NCI-H345 (cell line): Measurements from ENCODE around the gene IFT43.

Experiments used
- DNase-seq: peaks from one replicate; lab custom pipeline; 2025; lab: John Stamatoyannopoulos, UW

IFT43 gene

DNA sequence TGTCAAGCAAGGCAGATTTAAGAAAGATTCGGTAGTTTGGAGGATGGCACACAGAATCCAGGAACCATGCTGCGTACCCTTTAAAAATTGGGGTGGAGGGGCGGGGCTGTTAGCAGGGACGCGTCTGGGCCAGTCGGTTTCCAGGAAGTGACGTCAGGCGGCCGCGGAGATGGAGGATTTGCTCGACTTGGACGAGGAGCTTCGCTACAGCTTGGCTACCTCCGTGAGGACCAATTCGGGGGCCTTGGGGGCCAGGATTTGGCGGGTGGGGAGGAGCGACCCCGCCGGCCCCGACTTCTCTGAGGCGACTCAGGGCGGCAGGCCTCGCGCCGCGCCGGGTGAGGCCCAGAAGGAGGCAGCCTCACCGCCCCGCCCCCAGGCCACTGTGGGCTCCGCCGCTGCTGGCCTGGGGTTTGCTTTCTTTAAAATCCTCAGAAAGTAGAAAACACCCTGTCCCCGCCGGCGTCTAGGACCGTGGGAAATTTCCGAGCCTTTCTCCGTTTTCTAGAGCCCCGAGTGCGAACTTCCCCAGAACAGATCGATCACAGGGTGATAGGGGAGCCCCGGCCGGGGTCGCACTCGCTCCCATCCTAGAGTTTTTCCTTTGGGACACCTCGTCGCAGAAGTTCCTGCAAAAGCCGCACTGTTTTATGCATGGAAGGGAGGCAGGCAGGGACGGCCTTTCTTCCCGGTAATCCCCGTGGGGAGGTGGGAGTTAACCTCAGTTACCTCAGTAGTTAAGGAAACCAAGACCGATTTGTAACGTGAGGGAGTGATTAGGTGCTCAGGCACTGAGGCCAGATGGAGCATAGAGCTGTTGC lies at the start of gene IFT43:
Gene IFT43 (plus strand): TSS at position 146 of the 821 bp plus-strand sequence. CDS start 24 bp downstream, at position 170.
- peak; percentile 83 for DNase-seq

DNA sequence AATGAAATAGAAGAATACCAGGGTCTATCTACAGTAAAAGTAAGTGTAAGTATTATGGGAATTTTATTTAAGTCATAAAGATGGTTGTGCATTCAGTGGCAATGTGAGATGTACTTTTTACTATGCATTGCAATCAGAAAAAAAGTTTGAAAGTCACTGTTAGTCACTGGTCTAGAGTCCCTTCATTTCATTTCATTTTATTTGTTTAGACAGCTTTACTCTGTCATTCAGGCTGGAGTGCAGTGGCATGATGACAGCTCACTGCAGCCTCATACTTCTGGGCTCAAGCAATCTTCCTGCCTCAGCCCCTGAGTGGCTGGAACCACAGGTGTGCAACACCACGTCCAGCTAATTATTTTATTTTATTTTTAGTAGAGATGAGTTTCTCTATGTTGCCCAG lies 46.4 kb upstream of the IFT43 start:
- no peak for DNase-seq

GRCh38 chr14:75941030-75941429 lies 44.5 kb upstream of the IFT43 start:
- no peak for DNase-seq

DNA sequence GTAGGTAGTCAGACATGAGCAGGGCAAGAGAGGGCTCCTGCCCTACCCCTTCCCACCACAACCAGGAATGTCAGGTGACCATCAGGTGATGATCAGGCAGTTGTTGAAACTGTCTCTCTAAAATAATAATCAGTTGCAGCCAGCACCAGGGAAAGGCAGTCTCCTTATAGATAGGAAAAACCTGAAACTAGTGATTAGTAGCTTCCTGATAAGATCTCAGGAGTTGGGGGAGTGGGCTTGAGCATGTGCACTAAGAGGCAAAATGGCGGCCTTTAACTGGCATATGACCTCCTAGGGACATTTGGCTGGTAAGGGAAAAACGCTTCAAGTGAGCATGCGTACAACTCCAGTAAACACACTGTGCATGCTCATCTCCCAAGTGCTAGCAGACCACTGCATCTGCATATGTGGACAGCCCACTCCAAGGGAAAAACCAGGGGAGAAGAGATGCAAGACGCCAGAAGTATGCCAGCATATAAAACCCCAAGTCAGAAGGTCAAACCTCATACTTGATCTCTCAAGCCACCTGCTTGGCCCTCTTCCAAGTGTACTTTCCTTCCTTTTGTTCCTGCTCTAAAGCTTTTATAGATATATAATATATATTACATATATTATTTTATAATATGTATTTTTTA lies 40.8 kb upstream of the IFT43 start:
- DNase-seq: no peak

DNA sequence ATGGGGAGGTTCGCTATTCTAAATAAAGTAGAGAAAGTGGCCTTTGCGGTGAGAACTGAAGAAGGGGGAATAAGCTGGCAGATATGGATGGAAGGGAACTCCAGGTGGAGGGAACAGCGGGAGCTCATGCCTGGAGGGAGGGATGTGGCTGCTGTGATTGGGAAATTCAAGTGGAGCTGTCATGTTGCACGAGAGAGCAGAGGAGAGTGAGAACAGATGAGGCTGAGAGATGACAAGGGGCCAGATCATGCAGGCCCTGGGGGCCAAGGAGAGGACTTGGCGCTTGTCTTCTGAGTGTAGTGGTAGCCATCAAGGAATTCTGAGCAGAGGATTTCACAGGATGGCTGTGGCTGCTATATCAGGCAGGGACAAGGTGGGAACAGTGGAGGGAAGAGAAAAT lies 38.8 kb upstream of the IFT43 start:
- DNase-seq: no peak

GRCh38 chr14:75952489-75952888 lies 33.1 kb upstream of the IFT43 start:
- DNase-seq: no peak

- DNase-seq: no peak
Observed at GRCh38 chr14:75959031-75959430, 26.5 kb upstream of the IFT43 start.

GRCh38 chr14:75960231-75960630 lies 25.3 kb upstream of the IFT43 start:
- DNase-seq: no peak

DNA sequence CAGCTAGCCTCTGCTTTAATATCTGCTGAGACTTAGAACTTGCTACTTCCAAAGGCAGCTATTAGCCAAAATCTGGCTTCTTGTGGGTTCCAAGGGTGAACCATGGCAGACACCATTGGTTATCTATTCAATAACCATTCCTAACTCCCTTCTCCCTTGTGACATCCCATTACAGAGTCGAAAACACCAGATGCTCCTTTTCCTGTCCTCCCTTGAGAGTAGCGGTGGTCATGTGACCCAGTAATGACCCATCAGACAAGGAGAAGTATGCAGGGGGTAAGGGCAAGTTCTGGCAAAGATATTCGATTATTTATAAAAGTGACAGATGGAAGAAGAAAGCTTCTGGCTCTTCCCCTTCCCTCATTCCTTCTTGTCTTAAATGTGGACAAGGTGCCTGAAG lies 23.9 kb upstream of the IFT43 start:
- no peak for DNase-seq

GRCh38 chr14:75967866-75968265 lies 17.7 kb upstream of the IFT43 start:
- DNase-seq: no peak

DNA sequence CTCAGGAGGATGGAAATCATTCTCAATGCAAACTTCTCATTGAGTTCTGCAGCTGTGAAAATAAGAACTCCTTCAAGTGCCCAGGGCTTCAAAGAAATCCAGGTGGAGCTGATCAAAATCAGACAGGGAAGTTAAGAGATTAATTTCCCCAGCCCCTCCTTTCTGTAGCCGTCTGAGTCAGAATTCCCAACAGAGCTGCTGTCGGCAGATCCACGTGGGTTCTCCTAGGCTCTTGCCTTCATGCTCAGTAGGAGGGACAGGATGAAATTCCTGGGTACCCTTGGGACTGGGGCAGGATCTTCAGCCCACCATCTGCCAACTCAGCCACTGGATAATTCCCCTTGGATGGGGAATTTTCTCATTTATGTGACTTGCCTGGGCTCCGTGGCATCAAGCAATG lies 17.1 kb upstream of the IFT43 start:
- no peak for DNase-seq

DNA sequence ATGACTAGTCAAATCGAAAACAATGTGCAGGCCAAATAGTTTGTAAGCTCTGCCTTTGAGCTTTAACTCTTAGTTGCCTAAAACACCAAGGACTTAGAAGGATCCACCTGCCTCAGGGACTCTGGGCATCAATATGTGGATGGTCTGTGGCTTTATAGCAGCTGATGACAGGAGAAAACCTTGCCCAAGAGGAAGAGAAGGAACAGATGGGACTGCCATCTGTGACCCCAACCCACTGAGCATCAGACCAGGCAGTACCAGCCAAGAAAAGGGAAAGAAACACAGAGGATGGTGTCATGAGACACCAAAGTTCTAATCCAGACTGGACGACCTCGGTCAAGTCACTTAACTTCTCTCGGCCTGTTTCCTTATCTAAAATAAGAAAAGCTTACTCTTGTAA lies 16.4 kb upstream of the IFT43 start:
- DNase-seq: no peak

DNA sequence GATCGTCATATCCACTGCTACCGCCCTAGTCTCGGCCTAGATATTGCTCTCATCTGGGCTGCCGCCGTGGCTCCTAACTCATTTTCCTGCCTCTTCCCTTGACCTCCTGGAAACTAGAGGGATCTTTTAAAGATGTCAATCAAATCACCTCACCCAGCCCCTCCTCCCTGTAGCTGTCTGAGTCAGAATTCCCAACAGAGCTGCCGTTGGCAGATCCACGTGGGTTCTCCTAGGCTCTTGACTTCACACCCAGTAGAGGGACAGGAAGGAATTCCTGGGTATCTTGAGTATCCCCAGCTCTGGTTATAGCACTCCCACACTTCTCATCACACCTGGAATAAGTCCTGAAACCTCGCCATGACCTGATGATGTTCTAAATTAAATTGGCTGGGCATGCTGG lies 15.7 kb upstream of the IFT43 start:
- DNase-seq: no peak

DNA sequence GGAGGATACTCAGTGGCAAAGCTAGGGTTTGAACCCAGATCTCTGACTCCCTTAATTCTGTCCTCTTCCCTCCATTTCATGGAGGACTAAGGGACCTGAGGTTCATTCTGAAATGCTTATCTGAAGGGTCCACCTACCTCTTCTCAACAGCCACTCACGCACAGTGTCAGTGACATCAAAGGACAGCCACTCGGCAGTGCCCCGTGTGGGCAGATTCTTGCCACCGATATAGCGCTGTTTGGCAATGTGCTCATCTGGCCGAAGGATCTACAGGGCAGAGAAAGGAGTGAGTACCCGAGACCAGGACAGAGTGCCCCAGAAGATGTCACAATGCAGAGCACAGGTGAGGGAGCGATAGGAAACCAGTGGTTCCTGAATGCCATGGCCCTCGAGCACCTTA lies 14.6 kb upstream of the IFT43 start:
- no peak for DNase-seq

- no peak for DNase-seq
Observed at GRCh38 chr14:75971509-75971908, 14.1 kb upstream of the IFT43 start.

- DNase-seq: no peak
Observed at GRCh38 chr14:75972801-75973421, 12.7 kb upstream of the IFT43 start.

GRCh38 chr14:75976826-75977581 lies 8.6 kb upstream of the IFT43 start:
- no peak for DNase-seq

DNA sequence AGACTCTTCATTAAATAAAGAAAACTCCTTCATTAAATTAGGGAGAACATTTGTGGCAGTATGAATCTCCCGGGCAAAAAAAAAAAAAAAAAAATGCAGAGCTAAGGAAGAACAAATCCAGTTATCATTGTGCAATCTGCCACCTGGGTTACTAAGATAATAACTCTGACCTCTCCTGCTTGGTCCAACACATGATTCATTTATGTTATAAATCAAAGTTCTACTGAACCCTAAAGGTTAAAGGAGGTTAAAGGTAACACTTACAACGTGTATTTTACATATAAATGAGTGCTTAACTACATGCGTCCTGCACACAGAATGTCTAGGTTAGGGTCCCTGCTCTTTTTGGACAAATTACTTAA lies 8.0 kb upstream of the IFT43 start:
- no peak for DNase-seq

- DNase-seq: no peak
Observed at GRCh38 chr14:75978249-75978731, 7.3 kb upstream of the IFT43 start.

GRCh38 chr14:75979071-75979571 lies 6.4 kb upstream of the IFT43 start:
- no peak for DNase-seq

- DNase-seq: no peak
Observed at GRCh38 chr14:75979648-75980565, 5.7 kb upstream of the IFT43 start.
